Embryonic facial prominence (tissue), 1 donor: Measurements from ENCODE around the gene KCNJ1.

Experiments
- DNase-seq: peaks from one replicate; pipeline ENCODE4 v3.0.0-alpha.2; 2016; ENCODE audit errors: extremely low spot score

The KCNJ1 gene

GRCh38 chr11:128867277-128867676 is at the start of gene KCNJ1:
Gene KCNJ1, minus strand, starts transcription at chr11:128867296. Its CDS starts 27,053 bp downstream, at chr11:128840243.
- no peak for DNase-seq

GRCh38 chr11:128916681-128917080 is 49.6 kb upstream of the KCNJ1 start:
- DNase-seq, result no peak

GRCh38 chr11:128916037-128916572 is 49.0 kb upstream of the KCNJ1 start:
- no peak for DNase-seq

GRCh38 chr11:128915149-128915521 is 48.0 kb upstream of the KCNJ1 start:
- no peak for DNase-seq

GRCh38 chr11:128914216-128915148 is 47.4 kb upstream of the KCNJ1 start:
- DNase-seq, result no peak

GRCh38 chr11:128913806-128914205 is 46.7 kb upstream of the KCNJ1 start:
- no peak for DNase-seq

GRCh38 chr11:128911701-128912100 is 44.6 kb upstream of the KCNJ1 start:
- DNase-seq, result no peak

GRCh38 chr11:128911239-128911638 is 44.1 kb upstream of the KCNJ1 start:
- no peak for DNase-seq

- DNase-seq, result no peak
Observed at GRCh38 chr11:128910576-128910975, 43.5 kb upstream of the KCNJ1 start.

GRCh38 chr11:128909438-128910125 is 42.5 kb upstream of the KCNJ1 start:
- no peak for DNase-seq

GRCh38 chr11:128908391-128909246 is 41.5 kb upstream of the KCNJ1 start:
- DNase-seq, result no peak

GRCh38 chr11:128907585-128907984 is 40.5 kb upstream of the KCNJ1 start:
- no peak for DNase-seq

- DNase-seq, result no peak
Observed at GRCh38 chr11:128906185-128907050, 39.3 kb upstream of the KCNJ1 start.

- no peak for DNase-seq
Observed at GRCh38 chr11:128905345-128906184, 38.5 kb upstream of the KCNJ1 start.

GRCh38 chr11:128904656-128905344 is 37.7 kb upstream of the KCNJ1 start:
- DNase-seq, result no peak

GRCh38 chr11:128904303-128904655 is 37.2 kb upstream of the KCNJ1 start:
- no peak for DNase-seq

- no peak for DNase-seq
Observed at GRCh38 chr11:128903248-128904061, 36.4 kb upstream of the KCNJ1 start.

- DNase-seq, result no peak
Observed at GRCh38 chr11:128902515-128903066, 35.5 kb upstream of the KCNJ1 start.
